BJ (cell line): ENCODE measurements around the gene P2RX5. TPM values are rescaled to one million over a fixed set of nuclear protein-coding genes. Genes with fewer than 3 reads are reported as not detected.
A peak's percentile ranks its signal among the peaks of the same experiment; 100 is the strongest.

Experiments used
- CTCF ChIA-PET: fragments of 350-600 bp; formaldehyde crosslinking; extraction: SDS; loops from one replicate; lab custom pipeline; 2021; ENCODE audit warnings: antibody characterized with exemption, inconsistent platforms; lab: Yijun Ruan, JAX
- POLR2A ChIA-PET: fragments of 300-600 bp; sonication (Branson Sonifier 250); formaldehyde crosslinking; extraction: SDS; loops from one replicate; lab custom pipeline; 2021; ENCODE audit warnings: antibody characterized with exemption; lab: Charles Lee
- DNase-seq: peaks from one replicate; pipeline ENCODE4 v3.0.0-alpha.2; 2011; ENCODE audit warnings: low read depth
- H3K27me3 ChIP-seq: 2 replicates; pipeline ENCODE4 v1.6.0; 2011; ENCODE audit warnings: low read length; ENCODE audit not compliant: control insufficient read depth, insufficient read depth
- H3K36me3 ChIP-seq: 2 replicates; pipeline ENCODE4 v1.5.1; 2011; ENCODE audit warnings: low read length; ENCODE audit not compliant: control insufficient read depth, insufficient read depth
- H3K4me3 ChIP-seq: 2 replicates; pipeline ENCODE4 v1.5.1; 2011; ENCODE audit warnings: low read depth, mild to moderate bottlenecking, control low read depth, low read length
- polyA plus RNA-seq: library from polyadenylated mRNA; depleted of rRNA; stranded (reverse); fragments of >200 nt; gene quantifications from 2 replicates; pipeline ENCODE4 v1.2.3, GENCODE V29; 2011
- TF ChIP-seq, protein P1 (sequence below): IDR thresholded peaks from 2 replicates; pipeline ENCODE4 v1.5.1; 2011; ENCODE audit warnings: low read depth, mild to moderate bottlenecking, control low read depth, inconsistent platforms, low read length, moderate library complexity; ENCODE audit not compliant: insufficient read depth

The P2RX5 gene
- polyA plus RNA-seq, 1 experiment: 6.5 TPM

DNA sequence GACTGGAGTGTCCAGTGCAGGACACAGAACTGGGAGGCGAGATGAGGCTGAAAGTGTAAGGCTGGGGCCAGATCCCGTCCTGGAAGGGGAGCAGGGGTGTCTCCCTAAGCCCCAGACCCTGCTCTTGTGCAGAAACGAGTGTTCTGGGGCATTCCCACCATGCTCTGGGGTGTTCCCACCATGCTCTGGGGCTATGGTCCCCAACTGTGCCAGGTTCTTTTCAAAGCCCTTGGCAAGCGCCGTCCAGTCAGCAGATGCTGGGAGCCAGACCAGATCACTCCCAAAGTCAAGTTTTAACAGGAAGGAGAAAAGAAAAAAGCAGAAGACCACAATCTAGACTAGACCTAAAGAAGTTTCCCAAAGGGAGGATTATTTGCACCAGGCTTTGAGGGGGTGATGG lies 30.1 kb downstream of the P2RX5 start:
- Histone ChIP-seq H3K4me3 (no peak overlapping the region), H3K27me3 (no peaks in the 10 kb centered on the region), H3K36me3 (peaks cover 29% of the 10 kb centered on the region)
- DNase-seq: no peak
- ChIA-PET POLR2A (no interaction called here), CTCF (no interaction called here)
- TF ChIP-seq, protein P1, sequence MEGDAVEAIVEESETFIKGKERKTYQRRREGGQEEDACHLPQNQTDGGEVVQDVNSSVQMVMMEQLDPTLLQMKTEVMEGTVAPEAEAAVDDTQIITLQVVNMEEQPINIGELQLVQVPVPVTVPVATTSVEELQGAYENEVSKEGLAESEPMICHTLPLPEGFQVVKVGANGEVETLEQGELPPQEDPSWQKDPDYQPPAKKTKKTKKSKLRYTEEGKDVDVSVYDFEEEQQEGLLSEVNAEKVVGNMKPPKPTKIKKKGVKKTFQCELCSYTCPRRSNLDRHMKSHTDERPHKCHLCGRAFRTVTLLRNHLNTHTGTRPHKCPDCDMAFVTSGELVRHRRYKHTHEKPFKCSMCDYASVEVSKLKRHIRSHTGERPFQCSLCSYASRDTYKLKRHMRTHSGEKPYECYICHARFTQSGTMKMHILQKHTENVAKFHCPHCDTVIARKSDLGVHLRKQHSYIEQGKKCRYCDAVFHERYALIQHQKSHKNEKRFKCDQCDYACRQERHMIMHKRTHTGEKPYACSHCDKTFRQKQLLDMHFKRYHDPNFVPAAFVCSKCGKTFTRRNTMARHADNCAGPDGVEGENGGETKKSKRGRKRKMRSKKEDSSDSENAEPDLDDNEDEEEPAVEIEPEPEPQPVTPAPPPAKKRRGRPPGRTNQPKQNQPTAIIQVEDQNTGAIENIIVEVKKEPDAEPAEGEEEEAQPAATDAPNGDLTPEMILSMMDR: no peak

DNA sequence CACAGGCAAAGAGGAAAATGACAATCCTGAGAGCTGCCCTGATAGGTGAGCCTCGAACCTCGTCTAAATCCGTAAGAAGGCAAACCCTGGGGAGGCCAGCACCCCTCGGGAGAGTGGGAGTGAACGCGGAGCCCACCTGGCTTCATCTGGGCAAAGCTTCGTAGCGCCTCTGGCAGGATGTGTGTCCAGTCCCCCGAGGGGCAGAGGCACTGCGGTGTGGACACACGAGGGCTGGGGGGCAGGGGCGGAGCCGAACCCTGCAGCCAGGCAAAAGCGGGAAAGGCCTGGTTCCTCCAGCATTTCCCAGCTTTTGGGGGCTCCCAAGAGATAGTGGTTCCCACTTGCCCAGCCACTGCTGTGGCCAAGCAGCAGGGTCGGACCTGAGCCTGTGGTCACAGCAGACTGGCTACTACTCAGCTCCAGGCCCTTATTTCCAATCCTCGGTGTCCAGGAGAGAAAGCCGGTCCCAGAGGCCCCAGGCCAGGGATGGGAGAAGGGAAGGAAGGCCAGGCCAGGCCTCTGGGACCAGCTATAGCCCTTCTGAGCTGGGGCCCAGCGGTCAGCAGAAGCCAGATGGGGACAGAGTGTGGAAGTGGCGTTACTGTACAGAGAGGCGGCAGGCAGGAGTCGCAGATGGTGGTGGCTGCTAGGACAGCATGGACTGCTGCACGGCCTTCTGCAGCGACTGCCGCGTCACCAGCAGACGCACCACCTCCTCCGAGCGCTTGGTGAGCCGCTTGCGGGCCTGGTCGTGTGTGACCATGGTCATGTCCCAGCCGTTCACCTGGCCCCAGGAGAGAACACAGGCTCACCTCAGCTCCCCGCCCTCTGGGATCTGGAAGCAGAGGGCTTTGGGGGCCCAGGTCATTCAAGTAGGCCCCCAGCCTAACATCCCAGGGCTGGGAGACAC lies 32.6 kb downstream of the P2RX5 start:
- H3K27me3 ChIP-seq: no peaks in the 10 kb centered on the region
- DNase-seq: no peak
- ChIA-PET POLR2A (interaction anchor here (0.5 kb wide), 1 partner anchor 68 kb away, joined by 6 read pairs; no protein-coding TSS in a partner anchor), CTCF (interaction anchor here (0.9 kb wide), 1 partner anchor 15 kb away, joined by 3 read pairs; no protein-coding TSS in a partner anchor)
- TF ChIP-seq, protein P1: no peak
- no peak overlapping the region for H3K4me3 ChIP-seq
- peaks cover 29% of the 10 kb centered on the region for H3K36me3 ChIP-seq

DNA sequence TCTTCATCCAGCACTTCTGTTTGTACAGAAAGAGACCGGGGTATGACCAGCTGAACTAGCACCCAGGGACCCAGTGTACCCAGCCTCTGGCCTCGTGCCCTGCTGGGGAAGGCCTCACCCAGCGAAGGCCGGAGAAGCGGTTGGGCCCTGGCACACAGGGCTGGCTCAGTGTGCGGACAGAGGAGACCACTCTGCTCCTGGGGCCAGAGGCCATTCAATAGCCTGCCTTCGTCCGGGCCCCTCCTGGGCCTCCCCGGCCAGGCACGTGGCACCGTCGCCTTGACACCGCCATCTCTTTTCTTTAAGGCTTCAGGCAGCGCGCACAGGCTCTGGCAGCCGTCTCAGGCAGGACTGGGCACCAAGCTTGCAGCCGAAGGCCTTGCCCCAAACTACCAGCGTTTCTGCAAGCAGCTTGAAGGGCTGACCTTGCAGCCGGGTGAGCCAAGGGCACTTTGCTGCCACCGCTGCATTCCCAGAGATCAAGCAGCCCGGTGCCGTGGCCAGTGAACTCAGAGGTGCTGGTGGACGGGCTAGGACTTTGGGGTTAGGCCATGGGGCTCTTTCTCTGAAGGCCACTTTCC lies 35.6 kb downstream of the P2RX5 start:
- ChIA-PET CTCF (interaction anchor here (1.5 to 3.5 kb wide), 2 partner anchors 9 to 12 kb away, joined by 3 to 13 read pairs; no protein-coding TSS in a partner anchor), POLR2A (no interaction called here)
- Histone ChIP-seq H3K36me3 (peaks cover 25% of the 10 kb centered on the region), H3K4me3 (no peak overlapping the region), H3K27me3 (no peaks in the 10 kb centered on the region)
- DNase-seq: no peak
- TF ChIP-seq, protein P1: no peak

- peak; percentile 74 for DNase-seq
- Histone ChIP-seq H3K27me3 (no peaks in the 10 kb centered on the region), H3K36me3 (peaks cover 23% of the 10 kb centered on the region), H3K4me3 (no peak overlapping the region)
- ChIA-PET POLR2A (interaction anchor here (0.7 kb wide), 1 partner anchor 56 kb away, joined by 3 read pairs; no protein-coding TSS in a partner anchor), CTCF (interaction anchor here (1.0 to 3.5 kb wide), 4 partner anchors 9 to 611 kb away, joined by 3 to 13 read pairs (median 4); no protein-coding TSS in a partner anchor)
- TF ChIP-seq, protein P1: peak; percentile 54
These were observed 36.3 kb downstream of the P2RX5 start for GRCh38 chr17:3659541-3660111.
